ENCODE results near the gene LTBP1. TPM values are rescaled to one million over a fixed set of nuclear protein-coding genes. Genes with fewer than 3 reads are reported as not detected.

LTBP1 gene
- total and polyA plus RNA-seq, 10 of the 15 experiments (the other 5 are each of a cell fraction or from before 2014, with no cell fraction given), result 0.01 to 0.28 (median 0.12) TPM; not detected in 2

DNA sequence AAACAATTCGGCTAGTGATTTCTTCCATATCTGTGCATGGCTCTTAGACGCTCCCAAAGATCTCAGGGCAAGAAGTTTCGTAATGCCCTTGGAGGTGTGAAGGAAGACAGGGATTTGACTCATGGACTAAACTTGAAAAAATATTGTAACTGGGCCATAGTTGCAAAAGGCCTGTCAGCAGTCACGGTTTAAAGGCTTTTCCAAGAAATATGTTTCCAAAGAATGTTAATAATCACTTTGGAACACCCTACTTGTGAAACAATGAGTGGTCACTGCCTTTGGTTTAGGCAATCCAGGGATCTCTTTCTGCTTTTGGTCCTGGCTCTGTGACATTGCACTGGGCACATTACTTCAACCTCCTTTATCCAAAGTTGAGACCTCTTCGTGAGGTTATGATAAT, 427.2 kb downstream of the LTBP1 start (continued):
- TF ChIP-seq, protein P1, sequence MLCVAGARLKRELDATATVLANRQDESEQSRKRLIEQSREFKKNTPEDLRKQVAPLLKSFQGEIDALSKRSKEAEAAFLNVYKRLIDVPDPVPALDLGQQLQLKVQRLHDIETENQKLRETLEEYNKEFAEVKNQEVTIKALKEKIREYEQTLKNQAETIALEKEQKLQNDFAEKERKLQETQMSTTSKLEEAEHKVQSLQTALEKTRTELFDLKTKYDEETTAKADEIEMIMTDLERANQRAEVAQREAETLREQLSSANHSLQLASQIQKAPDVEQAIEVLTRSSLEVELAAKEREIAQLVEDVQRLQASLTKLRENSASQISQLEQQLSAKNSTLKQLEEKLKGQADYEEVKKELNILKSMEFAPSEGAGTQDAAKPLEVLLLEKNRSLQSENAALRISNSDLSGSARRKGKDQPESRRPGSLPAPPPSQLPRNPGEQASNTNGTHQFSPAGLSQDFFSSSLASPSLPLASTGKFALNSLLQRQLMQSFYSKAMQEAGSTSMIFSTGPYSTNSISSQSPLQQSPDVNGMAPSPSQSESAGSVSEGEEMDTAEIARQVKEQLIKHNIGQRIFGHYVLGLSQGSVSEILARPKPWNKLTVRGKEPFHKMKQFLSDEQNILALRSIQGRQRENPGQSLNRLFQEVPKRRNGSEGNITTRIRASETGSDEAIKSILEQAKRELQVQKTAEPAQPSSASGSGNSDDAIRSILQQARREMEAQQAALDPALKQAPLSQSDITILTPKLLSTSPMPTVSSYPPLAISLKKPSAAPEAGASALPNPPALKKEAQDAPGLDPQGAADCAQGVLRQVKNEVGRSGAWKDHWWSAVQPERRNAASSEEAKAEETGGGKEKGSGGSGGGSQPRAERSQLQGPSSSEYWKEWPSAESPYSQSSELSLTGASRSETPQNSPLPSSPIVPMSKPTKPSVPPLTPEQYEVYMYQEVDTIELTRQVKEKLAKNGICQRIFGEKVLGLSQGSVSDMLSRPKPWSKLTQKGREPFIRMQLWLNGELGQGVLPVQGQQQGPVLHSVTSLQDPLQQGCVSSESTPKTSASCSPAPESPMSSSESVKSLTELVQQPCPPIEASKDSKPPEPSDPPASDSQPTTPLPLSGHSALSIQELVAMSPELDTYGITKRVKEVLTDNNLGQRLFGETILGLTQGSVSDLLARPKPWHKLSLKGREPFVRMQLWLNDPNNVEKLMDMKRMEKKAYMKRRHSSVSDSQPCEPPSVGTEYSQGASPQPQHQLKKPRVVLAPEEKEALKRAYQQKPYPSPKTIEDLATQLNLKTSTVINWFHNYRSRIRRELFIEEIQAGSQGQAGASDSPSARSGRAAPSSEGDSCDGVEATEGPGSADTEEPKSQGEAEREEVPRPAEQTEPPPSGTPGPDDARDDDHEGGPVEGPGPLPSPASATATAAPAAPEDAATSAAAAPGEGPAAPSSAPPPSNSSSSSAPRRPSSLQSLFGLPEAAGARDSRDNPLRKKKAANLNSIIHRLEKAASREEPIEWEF (IDR thresholded peaks at IDR 0.05; ENCODE audit: insufficient replicate concordance, low read depth, low read length), result no peak

DNA sequence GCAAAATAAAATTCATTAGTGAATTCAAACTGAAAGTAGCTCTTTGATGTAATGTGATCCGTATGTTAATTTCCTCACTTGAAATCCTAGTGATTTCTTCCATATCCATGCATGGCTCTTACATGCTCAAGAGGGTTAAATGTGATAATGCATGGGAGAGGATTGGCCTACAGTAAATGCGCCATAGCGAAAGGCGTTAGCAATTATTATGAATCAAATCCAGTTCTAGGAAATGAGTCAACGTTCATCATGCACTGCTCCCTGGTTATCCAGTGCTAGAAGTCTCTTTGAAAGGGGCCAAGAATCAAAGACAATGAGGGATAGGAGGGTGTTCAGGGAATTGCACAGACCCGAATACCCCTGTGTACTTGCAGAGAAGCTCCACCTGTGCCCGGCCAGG, 428.3 kb downstream of the LTBP1 start:
- ChIA-PET CTCF (no interaction called here), SMC1A (ENCODE audit: uncharacterized antibody, unreplicated experiment) (interaction anchor here (1.0 kb wide), 1 partner anchor 55 kb away, joined by 3 read pairs; no protein-coding TSS in a partner anchor), RAD21 (ENCODE audit: unreplicated experiment) (no interaction called here), POLR2A (no interaction called here)
- Histone ChIP-seq H3K9ac (ENCODE audit: control insufficient read depth, insufficient read depth, low read length) (no peak overlapping the region), H3K9me3 (replicated peaks; ENCODE audit: control insufficient read depth, insufficient read depth, low read length) (no peaks in the 10 kb centered on the region), H3K4me3 (no peak overlapping the region), H4K20me1 (ENCODE audit: control insufficient read depth, insufficient read depth) (no peaks in the 10 kb centered on the region), H3K79me2 (ENCODE audit: control insufficient read depth, insufficient read depth, low read length) (no peaks in the 10 kb centered on the region), H3K4me1 (ENCODE audit: control insufficient read depth, insufficient read depth, low read length) (no peaks in the 10 kb centered on the region), H2AFZ (ENCODE audit: control insufficient read depth, low read depth, low read length) (no peak overlapping the region), H3K36me3 (ENCODE audit: control insufficient read depth in 2 of 2, insufficient read depth in 2 of 2, low read length in 1 of 2) (no peaks in the 10 kb centered on the region), H3K4me2 (ENCODE audit: control insufficient read depth, insufficient read depth) (no peak overlapping the region), H3K27me3 (replicated peaks in 1 of 2; ENCODE audit: control insufficient read depth in 2 of 2, insufficient read depth in 2 of 2, low read length in 1 of 2) (no peaks in the 10 kb centered on the region), H3K27ac (ENCODE audit: control insufficient read depth, insufficient read depth) (no peak overlapping the region)
- TF ChIP-seq RAD51 (IDR thresholded peaks at IDR 0.05) (no peak), STAT3 (IDR thresholded peaks at IDR 0.05; ENCODE audit: low read depth, low read length) (no peak), ZNF24 (IDR thresholded peaks at IDR 0.05) (no peak), SP1 (IDR thresholded peaks at IDR 0.05; ENCODE audit: low read depth, low read length) (no peak), NFYB (IDR thresholded peaks at IDR 0.05; ENCODE audit: insufficient read depth, low read depth, low read length) (no peak), GABPA (IDR thresholded peaks at IDR 0.05; ENCODE audit: low read depth) (no peak), IKZF1 (conservative IDR thresholded peaks at IDR 0.05) (no peak), CBX3 (IDR thresholded peaks at IDR 0.05; ENCODE audit: borderline replicate concordance, low read depth) (no peak), SMC3 (IDR thresholded peaks at IDR 0.05; ENCODE audit: borderline replicate concordance, low read length) (no peak), ASH2L (IDR thresholded peaks at IDR 0.05; ENCODE audit: borderline replicate concordance, low read depth) (no peak), MYC (IDR thresholded peaks at IDR 0.05; ENCODE audit: insufficient read depth, insufficient read length, insufficient replicate concordance, low read length, severe bottlenecking) (no peak), POU2F2 (IDR thresholded peaks at IDR 0.05; ENCODE audit: borderline replicate concordance, low read depth, low read length) (no peak), LARP7 (IDR thresholded peaks at IDR 0.05) (no peak), EGR1 (IDR thresholded peaks at IDR 0.05; ENCODE audit: borderline replicate concordance in 1 of 2, low read depth in 2 of 2, low read length in 2 of 2) (no peak), YBX1 (IDR thresholded peaks at IDR 0.05) (no peak), SRF (IDR thresholded peaks at IDR 0.05; ENCODE audit: low read depth in 2 of 2, low read length in 2 of 2) (no peak)
- no peak for ATAC-seq
- no peak for DNase-seq (ENCODE audit: low read depth, low spot score)
- no TSS peak for BruUV-seq (replicated peaks)
- intact Hi-C loops (cut with micrococcal nuclease; ENCODE audit: unreplicated experiment), result loop anchor here (10.0 kb wide), 1 partner anchor 210 kb away; no protein-coding TSS in a partner anchor
- 63% methylated on average over 7 of the region's 7 CpGs for WGBS (ENCODE audit: insufficient coverage, insufficient replicate concordance, low lambda C conversion rate, missing lambda C conversion rate)
- no peak for FAIRE-seq
- in situ Hi-C loops (cut with MboI), result loop anchor here (10.0 kb wide), 1 partner anchor 820 kb away; no protein-coding TSS in a partner anchor

Data from GM12878 (cell line).